GM03348 (cell line): ENCODE data around the gene DPCD.
"Not testable (repeated sequence)": the region's sequence is repeated elsewhere in the genome, so short reads cannot be mapped to it uniquely, and the experiment has no call there.

ENCODE experiments used
- DNase-seq: peaks from one replicate; pipeline ENCODE4 v3.0.0; 2012; ENCODE audit warnings: low spot score

DPCD gene

DNA sequence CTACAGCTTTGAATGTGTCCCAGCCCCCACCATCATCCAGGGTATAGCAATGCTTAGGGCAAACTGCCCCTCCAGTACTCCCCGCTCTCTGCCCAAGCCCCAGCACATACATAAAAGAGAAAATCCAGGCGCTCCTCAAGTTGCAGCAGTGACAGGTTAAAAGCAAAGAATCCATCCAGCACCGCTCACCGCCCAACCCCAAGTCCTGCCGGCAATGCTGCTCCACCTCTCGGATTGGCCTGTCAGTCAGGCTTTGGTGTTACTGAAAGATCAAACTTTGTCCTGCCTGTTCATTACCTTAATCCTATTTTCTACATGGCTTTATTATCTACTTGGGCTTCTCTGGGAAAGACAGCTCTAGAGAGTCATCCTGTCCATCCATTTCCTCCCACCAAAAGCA lies 31.9 kb downstream of the DPCD start:
- no peak for DNase-seq

DNA sequence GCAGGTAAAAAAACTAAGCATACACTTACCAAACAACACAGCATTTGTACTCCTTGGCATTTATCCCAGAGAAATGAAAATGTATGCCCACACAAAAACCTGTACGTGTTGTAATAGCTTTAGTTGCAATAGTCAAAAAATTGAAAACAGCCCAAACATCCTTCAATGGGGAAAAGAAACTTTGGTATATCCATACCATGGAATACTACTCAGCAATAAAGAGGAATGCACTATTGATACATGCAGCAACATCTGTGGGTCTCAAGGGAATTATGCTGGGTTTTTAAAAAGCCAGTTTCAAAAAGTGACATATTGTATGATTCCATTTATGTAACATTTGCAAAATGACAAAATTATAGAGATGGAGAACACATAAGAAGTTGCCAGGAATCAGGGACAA lies 35.4 kb downstream of the DPCD start:
- no peak for DNase-seq

DNA sequence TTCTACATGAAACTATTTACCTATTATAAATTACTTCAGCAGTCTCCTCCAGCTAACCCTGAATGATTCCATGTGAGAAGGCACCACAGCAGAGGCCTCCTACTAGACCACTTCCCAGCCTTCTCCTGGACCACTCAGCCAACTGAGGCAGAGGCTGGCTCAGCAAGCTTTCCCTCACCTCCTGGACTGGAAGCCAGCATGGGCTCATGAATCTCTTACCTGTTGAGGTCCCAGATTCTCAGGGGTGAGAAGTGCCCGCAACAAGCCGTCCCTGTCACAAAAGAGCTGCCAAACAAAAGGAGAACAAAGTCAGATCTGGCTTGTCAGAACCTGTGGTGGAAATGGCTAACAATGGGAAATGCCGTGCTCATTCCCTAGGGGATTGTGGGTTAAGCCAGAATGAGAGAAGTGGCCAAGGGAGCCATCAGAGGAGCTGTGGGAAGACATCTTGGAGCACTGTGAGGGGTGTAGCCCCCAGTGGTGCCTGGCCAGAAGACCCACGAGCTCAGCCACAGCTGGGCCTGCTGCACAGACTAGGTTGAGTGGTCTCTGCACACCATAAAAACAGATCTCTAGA lies 36.5 kb downstream of the DPCD start:
- DNase-seq = no peak

DNA sequence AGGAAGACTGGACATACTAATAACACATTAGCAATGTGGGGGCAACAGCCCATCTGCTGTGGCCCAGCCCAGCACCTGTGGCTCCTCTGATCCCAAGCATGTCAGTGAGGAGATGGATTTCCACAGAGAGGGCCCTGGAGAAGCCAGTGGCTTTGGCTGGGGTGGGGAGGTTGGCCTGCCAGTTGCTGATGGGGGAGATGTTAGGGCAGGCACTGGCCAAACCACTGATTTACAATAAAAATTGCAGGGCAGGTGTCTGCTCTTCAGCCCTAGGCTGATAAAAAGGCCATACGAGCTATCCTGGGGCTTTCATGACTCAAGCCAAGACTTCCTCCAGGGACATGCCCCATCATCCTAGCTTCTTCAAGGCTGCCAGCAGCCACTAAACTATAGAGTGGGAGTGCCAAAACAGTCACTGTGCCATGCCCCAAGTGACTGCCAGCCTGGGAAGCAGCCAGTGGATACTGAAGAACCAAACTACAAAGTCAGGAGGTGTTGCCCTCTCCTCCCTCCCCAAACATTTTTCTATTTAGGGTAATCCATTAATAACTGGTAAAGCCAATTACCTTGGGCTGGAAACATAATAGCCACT lies 37.8 kb downstream of the DPCD start:
- no peak for DNase-seq

DNA sequence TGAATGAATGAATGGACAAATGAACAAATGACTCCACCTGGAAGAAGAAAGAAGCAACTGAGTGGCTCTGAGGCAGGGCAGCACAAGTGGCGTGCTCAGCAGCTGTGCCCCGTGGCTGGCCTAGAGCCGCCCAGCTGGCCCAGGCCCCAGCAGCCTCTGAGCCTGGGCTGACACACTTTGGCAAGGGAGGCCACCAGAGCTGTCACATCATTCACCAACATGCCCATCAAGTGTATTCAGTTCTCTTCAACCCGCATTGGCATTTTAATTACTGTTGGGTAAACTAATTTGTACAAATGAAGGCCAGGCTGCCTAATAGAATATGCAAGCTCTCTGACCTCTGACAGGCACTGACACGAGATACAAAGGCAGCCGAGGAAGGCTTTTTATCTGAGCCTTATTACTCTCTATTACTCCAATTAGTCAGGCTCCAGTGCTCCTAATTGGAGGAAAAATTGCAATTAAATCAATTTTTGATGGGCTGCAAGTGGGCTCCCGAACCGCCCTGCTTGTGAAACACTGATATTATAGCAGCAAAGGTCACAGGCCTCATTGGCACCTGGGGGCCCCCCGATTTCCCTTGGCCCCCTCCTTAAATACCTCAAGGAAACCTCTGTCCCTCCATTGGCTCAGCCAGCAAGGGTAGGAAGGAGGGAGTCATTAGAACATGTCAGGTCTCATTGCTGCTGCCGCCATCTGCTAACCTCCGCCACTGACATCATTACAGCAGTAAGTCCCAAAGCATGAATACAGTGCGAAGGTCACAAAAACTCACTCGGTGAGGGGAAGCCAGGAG lies 41.9 kb downstream of the DPCD start:
- no peak for DNase-seq

DNA sequence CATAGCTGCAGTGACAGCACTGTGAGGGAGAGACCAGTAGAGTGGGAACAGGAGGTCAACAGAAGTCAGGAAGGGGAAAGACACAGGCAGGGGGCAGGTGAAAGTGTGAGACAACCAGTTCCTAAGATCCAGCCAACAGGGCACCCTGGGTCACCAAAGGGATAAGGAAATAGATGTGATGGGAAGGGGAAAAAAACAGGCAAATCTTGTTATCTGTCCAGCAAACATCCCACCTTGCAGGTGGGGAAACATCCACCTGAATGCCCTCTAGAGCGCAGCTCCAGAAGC lies 42.5 kb downstream of the DPCD start:
- DNase-seq = no peak

DNA sequence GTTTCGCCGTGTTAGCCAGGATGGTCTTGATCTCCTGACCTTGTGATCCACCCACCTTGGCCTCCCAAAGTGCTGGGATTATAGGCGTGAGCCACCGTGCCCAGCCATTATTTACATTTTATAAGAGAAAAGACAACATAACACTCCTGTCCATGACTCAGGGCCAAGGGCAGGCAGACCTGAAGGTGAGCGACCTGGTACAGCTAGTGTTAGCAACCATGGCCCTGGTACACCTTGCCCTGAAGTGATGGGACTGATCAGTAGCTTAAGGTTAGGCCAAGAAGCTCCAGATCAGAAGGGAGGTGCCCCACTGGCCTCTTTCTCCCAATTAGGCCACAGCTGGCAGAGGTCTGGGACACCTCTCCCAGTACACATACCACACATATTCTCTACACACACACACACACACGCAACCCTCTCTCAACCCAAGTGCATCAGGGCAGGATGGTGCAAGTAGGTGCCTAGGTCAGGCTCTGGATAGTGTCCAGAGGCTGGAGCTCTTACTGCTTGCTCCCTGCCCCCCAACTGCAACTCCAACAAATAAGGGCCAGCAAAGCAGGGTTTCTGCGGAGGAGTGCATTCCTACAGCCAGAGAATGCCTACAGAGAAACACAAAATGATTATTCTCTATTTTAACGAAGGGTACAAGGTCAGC lies 43.8 kb downstream of the DPCD start:
- DNase-seq = no peak

DNA sequence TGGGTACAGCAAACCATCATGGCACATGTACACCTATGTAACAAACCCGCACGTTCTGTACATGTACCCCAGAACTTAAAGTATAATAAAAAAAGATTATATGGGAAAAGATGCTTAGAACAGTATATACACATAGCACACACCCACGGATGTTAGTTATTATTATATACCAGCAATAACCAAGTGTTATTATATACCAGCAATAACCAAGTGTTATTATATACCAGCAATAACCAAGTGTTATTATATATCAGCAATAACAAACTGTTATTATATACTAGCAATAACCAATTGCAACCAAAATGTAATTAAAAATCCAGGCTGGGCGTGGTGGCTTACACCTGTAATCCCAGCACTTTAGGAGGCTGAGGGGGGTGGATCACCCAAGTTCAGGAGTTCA lies 45.4 kb downstream of the DPCD start:
- DNase-seq = not testable (repeated sequence)

DNA sequence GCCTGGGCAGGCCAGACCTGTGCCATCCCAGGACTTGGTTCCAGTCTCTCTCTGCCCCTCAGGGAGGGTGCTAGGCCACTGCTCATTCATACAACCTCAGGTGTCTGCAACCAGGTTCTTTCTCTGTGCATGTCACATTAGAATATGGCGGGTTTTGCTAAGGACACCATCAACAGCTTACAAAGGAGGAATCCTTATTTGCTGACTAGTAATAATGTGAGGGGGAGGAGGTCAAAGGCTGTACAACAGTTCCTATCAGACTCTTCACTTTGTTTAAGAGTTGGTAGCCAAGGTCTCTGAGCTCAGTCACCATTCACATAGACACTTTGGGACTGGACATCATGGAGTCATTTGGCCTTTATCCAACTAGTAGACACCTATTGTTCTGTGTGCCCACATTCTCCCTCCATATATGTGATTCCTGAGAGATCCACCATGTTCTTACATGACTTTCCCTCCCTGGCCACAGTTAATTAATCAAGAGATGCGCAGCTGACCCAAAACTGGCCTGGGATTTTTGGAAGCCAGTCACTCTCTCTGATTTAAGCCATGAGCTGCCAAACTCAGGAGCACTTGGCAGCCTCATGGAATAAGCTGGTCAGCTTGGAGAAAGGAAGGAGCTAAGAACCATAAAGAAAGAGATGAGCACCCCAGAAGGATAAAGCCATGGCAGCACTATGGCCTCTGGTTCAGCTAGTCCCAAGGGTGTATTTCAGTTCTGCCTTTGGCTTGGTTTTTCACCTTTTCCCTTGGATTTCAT lies 51.2 kb downstream of the DPCD start:
- DNase-seq = no peak

DNA sequence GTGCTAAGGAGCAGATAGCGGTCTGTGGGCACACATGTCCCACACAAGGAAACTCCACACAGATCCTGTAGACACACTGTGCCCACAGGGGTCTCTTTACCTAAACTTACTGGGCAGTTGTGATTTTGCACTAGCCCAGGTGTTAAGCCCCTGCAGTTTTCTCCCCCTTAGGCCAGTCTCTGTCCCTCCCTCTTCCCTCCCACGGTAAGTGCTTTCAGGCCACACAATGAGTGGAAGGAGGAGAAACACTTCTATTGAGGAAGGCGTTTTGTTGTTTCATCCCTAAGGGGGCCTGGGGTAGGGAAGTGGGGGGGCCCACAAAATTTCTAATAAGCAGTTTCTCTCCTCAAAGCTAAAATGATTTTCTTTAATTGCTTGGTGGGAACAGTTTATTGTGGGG lies 55.4 kb downstream of the DPCD start:
- no peak for DNase-seq

DNA sequence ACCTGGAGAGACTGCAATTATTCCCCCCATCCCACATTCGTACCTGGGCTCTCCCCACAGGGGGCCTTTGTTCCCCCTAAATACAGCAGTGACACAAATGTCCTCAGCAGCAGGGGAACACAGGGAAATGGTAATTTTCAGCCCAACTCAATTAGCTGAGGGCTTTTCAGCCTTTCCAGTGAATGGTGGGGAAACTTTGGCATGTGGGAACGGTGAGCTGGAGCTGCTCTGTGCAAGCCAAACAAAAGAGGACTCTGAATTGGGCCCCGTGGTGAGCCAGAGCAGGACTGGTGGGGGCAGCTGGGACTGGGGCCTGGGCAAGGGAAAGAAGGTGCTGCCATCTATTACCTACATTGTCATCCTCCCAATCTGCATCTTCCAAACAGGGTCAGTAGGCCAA lies 55.9 kb downstream of the DPCD start:
- DNase-seq = no peak

DNA sequence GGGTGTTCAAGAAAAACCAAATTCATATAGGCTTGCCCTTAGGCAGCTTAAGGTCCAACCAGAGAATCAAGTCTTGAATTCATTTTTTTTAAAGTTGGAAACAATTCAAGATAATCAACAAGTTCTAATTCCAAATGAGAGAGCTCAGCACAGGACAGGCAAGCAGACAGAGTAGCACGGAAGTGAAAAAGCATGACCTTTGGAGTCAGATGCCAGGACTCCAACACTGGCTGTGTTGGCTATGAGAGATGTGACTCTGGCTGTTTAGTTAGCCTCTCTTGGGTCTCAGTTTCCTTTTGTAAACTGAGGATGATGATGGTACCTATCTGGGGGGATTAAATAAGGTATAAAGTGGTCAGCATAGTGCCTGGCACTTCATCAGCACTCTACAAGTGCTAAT lies 57.5 kb downstream of the DPCD start:
- no peak for DNase-seq

DNA sequence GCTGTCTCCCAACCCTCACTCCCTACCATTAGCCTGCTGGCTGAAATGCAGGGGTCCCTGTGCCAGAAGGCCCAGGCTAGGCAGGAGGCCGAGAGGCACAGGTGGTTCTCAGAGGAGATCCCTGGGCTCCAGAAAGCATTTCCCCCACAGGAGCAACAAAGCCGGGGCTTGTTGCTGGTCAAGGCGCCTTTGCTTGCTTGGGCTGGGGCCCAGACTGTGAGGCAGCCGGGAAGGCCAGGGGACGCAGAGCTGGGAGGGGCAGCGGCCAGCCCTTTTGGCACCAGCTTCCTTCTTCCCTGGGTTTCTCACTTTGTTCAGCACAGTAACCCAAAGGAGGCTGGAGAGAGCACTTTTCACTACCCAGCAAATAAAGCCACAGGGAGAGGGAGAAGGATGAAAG lies 58.2 kb downstream of the DPCD start:
- no peak for DNase-seq

DNA sequence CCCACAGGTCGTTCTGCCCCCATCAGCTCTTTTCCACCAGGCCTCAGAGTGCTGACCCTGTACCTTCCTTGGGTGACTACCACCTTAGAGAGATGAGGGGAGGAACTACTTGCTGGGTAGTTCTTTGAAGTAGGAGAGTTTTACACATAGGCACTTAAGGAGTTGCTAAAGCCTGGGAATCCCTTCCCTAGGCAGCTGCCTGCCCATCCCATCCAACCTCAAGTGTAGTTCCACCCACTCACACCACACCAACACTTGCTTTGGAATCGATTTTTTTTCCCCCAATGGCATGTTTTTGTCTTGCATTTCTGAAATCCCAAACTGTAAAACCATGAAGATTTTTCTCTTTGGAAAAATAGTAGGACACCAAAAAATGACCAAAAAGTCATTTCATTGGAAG lies 59.1 kb downstream of the DPCD start:
- no peak for DNase-seq

DNA sequence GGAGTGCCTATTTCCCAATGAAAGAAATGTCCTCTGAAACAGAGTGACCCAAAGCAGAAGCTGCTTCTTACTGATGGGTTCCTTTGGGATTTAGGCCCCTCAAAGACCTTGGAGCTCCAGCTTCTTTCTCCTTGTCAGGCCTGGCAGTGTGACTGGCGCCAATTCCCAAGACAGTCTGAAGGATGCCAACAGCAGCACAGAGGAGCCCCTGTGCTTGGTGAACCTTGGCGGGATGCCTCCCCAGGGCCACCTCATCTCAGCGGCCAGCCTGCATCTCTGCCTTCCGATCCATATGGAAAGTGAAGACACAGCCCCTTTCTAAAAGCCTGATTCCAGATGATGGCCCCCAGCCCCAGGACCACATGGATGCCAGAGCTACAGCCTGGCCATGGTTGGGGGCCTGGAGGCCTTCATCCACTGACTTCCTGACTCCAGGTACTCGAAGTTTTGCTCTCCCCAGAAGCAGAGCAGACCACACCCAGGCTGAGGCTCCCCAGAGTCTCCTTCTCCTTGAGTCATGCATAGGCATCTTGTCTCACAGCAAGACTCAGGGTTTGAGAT lies 61.5 kb downstream of the DPCD start:
- no peak for DNase-seq

DNA sequence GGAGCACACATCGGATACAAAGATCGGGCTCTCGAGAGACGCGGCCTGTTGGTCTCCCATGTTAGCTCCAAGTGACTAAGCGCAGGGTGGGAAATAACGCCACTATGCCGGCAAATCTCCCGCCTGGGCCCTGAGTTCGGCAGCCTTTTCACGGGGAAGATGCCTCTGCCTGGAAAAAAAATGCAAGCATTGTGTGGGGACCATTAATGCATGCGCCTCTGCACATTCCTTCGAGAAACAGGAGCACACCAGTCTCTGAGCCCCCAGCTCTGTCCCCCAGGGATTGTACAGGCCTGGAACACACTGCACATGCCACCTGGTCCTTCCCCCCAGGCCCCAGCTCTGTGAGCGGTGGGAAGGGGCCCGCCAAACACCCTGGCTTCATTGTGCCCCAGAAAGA lies 62.7 kb downstream of the DPCD start:
- DNase-seq = no peak

DNA sequence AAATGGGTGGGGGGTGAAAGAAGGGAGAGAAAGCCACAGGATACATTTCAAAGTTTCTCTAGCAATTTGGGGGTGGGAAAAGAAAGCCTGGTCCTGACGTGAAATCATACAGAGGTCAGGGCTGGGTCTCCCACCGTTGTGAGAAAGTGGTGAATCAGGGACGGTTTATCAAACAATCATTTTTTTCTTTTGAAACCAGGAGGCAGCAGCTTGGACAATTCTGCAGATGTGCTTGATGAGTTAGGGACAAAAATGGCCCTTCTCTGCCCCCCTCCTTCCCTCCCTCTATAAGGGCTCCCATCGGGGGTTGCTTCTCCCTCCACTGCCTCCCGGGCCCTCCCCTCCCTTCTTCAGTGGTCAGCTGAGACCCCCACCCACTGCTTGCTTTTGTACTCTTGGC lies 63.2 kb downstream of the DPCD start:
- DNase-seq = no peak

DNA sequence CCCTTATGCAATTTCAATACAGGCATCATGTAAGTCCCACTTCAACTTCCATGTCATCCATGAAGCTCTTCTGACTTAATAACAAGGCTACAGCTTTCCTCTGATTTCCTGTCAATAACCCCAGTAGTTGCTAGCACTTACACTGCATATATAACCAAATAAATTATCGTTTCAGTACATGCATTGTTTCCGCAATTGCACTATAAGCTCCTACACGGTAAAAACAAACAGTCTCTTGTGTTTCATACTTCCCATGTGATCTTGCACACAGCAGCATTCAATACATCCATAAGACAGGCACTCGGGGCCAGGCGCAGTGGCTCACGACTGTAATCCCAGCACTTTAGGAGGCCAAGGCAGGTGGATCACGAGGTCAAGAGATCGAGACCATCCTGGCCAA lies 65.4 kb downstream of the DPCD start:
- no peak for DNase-seq

DNA sequence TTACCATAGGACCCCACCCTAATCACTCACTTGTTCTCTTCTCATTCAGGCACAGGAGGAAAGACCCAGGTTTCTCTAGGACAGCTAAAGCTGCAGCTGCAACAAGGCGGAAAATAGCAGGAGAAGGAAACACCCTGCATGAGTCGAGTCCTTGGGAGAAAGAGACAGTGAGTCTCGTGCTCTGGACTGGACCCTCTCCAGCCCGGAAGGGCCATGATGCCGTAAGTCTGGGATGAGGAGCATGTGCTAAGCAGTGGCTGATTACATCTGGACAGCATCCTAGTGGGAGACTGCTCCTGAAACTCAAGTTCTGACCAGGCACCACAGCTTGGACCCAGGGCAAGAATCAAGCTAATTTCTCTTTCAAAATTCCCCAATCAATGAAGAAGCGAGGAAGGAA lies 67.4 kb downstream of the DPCD start:
- DNase-seq = peak; percentile 66

DNA sequence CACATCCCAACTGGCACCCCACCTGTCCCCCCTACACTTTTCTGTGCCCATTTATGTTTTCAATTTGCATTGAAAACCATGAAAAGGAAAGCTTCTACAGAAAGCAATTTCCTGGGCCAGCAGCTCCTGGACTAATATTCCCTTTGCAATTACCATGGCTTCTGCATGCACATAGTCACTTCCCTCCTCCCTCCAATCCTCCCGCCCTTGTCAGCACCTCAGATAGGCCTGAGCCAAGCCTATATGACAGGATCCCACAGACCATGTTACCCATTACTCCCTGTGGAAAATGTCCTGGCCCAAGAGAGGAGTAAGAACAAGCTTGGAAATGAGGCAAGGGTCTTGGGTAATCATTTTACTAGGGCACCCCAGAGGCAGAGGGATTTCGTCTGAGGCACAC lies 68.8 kb downstream of the DPCD start:
- DNase-seq = no peak

DNA sequence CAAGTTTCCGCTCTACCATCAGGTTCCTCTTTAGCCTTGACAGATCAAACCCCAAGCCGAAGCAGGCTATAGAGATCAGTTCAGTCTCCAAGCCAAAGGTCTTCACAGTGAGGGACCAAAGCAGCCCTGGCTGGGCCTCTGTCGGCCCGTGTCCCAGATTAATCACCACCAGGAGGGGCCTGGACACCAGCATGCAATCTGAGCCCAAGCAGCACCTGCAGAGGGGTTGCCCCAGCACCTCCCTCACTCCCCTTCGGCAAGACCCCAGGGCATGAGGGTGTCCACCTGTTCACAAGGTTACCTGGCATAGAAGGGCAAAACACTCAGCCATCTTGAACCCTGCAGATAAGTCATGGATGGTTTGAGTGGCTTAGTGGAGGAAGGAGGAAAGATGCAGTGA lies 70.9 kb downstream of the DPCD start:
- DNase-seq = no peak
